Panc1 (cell line): ENCODE measurements around the gene QARS1. TPM values are rescaled to one million over a fixed set of nuclear protein-coding genes. Genes with fewer than 3 reads are reported as not detected.

Experiments
- ATAC-seq: fragments of 200-7000 bp; cut with Tn5 transposase; 2 replicates; pipeline ENCODE4 v1.9.1; 2020; ENCODE audit warnings: mild to moderate bottlenecking, moderate library complexity
- BruUV-seq: library from RNA; stranded (reverse); fragments of 400-500 nt; replicated peaks from 2 replicates; lab custom pipeline; 2021; lab: Mats Ljungman, UMichigan
- CTCF ChIA-PET: fragments of 300-600 bp; sonication (Branson Sonifier 250); formaldehyde crosslinking; loops from one replicate; lab custom pipeline; 2022; ENCODE audit warnings: antibody characterized with exemption; lab: Charles Lee
- POLR2A ChIA-PET: fragments of 300-600 bp; sonication (Branson Sonifier 250); formaldehyde crosslinking; loops from one replicate; lab custom pipeline; 2022; ENCODE audit warnings: antibody characterized with exemption; lab: Charles Lee
- DNase-seq: peaks from one replicate; pipeline ENCODE4 v3.0.0-alpha.2; 2010; ENCODE audit warnings: low read depth, low spot score
- H3K27ac ChIP-seq: 2 replicates; pipeline ENCODE4 v1.5.1; 2011; ENCODE audit warnings: mild to moderate bottlenecking, low read length, inconsistent platforms
- H3K27me3 ChIP-seq: fragments of 200-500 bp; sonication (Bioruptor generic); 2 replicates; pipeline ENCODE4 v1.6.0; 2014; ENCODE audit warnings: low read length, inconsistent platforms; ENCODE audit not compliant: control insufficient read depth, insufficient read depth
- H3K36me3 ChIP-seq: fragments of 200-500 bp; sonication (Bioruptor generic); 2 replicates; pipeline ENCODE4 v1.5.1; 2014; ENCODE audit warnings: inconsistent platforms, mild to moderate bottlenecking, low read length, moderate library complexity; ENCODE audit not compliant: control insufficient read depth, insufficient read depth
- H3K4me1 ChIP-seq: 2 replicates; pipeline ENCODE4 v1.5.1; 2011; ENCODE audit warnings: inconsistent platforms, mild to moderate bottlenecking, low read length, moderate library complexity; ENCODE audit not compliant: control insufficient read depth, insufficient read depth
- H3K4me3 ChIP-seq, 2 experiments: 2 replicates each; pipeline ENCODE4 v1.5.1; 2011 to 2012; ENCODE audit warnings: low read depth in 2 of 2, low read length in 2 of 2, mild to moderate bottlenecking in 2 of 2, inconsistent platforms in 1 of 2, moderate library complexity in 1 of 2
- H3K9me3 ChIP-seq: fragments of 200-500 bp; sonication (Bioruptor generic); 2 replicates; pipeline ENCODE4 v1.5.1; 2014; ENCODE audit warnings: low read depth, mild to moderate bottlenecking, inconsistent platforms, low read length, moderate library complexity; ENCODE audit not compliant: control insufficient read depth, insufficient read depth
- POLR2AphosphoS5 ChIP-seq: IDR thresholded peaks from 2 replicates; pipeline ENCODE4 v1.6.1; 2012; ENCODE audit warnings: mild to moderate bottlenecking, low read depth, low read length, moderate library complexity
- SIN3A ChIP-seq: IDR thresholded peaks from 2 replicates; pipeline ENCODE4 v1.6.1; 2012; ENCODE audit warnings: low read depth, mild to moderate bottlenecking, low read length, moderate library complexity, borderline replicate concordance; ENCODE audit not compliant: insufficient read depth
- TCF7L2 ChIP-seq: IDR thresholded peaks from 2 replicates; pipeline ENCODE4 v1.6.1; 2011; ENCODE audit warnings: mild to moderate bottlenecking, low read depth, low read length, inconsistent platforms
- in situ Hi-C: cut with HindIII; loops from 2 replicates; pipeline ENCODE4 v1.10.0; 2016; ENCODE audit warnings: low sequenced_read_pairs, low pct_unique_long_range_greater_than_20kb
- intact Hi-C: fragments of 100-400 bp; cut with micrococcal nuclease; formaldehyde crosslinking; loops from one replicate; pipeline ENCODE4 v1.10.0; 2022; ENCODE audit not compliant: unreplicated experiment
- total RNA-seq: library from RNA; stranded (reverse); gene quantifications from one replicate; pipeline ENCODE4 v1.2.1, GENCODE V29; 2021; ENCODE audit not compliant: unreplicated experiment
- TF ChIP-seq, protein P1 (sequence below): fragments of 450-650 bp; IDR thresholded peaks from 2 replicates; pipeline ENCODE4 v1.5.1; 2017; ENCODE audit warnings: mild to moderate bottlenecking
- TF ChIP-seq, protein P2 (sequence below), 2 experiments: IDR thresholded peaks; 2 replicates each; pipeline ENCODE4 v1.6.1; 2011 to 2012; ENCODE audit warnings: low read depth in 2 of 2, control low read depth in 1 of 2, low read length in 1 of 2, mild to moderate bottlenecking in 1 of 2, moderate library complexity in 1 of 2; ENCODE audit not compliant: insufficient read depth in 1 of 2

QARS1 gene
- total RNA-seq, 1 experiment from 2014 or later = 186 TPM

DNA sequence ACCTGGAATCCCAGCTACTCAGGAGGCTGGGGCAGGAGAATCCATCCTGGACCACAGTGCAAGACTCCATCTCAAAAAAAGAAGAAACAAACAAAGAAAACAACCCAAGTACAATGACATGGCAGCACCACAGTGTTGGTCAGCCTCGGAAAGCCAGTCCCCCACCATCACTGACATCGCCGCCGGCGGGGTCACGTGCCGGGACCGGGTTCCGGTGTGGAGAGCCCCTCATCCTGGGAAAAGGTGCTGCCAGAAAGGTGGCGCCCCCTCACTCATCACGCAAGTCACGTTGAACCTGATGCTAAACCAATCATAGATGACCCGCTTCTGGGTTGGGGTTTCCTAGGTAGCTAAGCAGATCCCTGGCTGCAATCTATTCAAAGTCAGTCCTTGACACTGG is 28.4 kb downstream of the QARS1 start:
- intact Hi-C loops = no loop called here
- H3K36me3 ChIP-seq = peaks cover 17% of the 10 kb centered on the region
- H3K9me3 ChIP-seq = no peaks in the 10 kb centered on the region
- no peak for DNase-seq
- ChIA-PET POLR2A (no interaction called here), CTCF (no interaction called here)
- no peaks in the 10 kb centered on the region for H3K27me3 ChIP-seq
- H3K27ac ChIP-seq = no peak overlapping the region
- no peak for TF ChIP-seq POLR2AphosphoS5
- TF ChIP-seq, protein P1, sequence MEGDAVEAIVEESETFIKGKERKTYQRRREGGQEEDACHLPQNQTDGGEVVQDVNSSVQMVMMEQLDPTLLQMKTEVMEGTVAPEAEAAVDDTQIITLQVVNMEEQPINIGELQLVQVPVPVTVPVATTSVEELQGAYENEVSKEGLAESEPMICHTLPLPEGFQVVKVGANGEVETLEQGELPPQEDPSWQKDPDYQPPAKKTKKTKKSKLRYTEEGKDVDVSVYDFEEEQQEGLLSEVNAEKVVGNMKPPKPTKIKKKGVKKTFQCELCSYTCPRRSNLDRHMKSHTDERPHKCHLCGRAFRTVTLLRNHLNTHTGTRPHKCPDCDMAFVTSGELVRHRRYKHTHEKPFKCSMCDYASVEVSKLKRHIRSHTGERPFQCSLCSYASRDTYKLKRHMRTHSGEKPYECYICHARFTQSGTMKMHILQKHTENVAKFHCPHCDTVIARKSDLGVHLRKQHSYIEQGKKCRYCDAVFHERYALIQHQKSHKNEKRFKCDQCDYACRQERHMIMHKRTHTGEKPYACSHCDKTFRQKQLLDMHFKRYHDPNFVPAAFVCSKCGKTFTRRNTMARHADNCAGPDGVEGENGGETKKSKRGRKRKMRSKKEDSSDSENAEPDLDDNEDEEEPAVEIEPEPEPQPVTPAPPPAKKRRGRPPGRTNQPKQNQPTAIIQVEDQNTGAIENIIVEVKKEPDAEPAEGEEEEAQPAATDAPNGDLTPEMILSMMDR = no peak
- TF ChIP-seq, protein P2, sequence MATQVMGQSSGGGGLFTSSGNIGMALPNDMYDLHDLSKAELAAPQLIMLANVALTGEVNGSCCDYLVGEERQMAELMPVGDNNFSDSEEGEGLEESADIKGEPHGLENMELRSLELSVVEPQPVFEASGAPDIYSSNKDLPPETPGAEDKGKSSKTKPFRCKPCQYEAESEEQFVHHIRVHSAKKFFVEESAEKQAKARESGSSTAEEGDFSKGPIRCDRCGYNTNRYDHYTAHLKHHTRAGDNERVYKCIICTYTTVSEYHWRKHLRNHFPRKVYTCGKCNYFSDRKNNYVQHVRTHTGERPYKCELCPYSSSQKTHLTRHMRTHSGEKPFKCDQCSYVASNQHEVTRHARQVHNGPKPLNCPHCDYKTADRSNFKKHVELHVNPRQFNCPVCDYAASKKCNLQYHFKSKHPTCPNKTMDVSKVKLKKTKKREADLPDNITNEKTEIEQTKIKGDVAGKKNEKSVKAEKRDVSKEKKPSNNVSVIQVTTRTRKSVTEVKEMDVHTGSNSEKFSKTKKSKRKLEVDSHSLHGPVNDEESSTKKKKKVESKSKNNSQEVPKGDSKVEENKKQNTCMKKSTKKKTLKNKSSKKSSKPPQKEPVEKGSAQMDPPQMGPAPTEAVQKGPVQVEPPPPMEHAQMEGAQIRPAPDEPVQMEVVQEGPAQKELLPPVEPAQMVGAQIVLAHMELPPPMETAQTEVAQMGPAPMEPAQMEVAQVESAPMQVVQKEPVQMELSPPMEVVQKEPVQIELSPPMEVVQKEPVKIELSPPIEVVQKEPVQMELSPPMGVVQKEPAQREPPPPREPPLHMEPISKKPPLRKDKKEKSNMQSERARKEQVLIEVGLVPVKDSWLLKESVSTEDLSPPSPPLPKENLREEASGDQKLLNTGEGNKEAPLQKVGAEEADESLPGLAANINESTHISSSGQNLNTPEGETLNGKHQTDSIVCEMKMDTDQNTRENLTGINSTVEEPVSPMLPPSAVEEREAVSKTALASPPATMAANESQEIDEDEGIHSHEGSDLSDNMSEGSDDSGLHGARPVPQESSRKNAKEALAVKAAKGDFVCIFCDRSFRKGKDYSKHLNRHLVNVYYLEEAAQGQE (IDR thresholded peaks at IDR 0.05; ENCODE audit: insufficient read depth in 1 of 2, low read depth in 2 of 2, low read length in 1 of 2) = no peak
- TF ChIP-seq SIN3A = no peak
- no peak for TF ChIP-seq TCF7L2
- H3K4me3 ChIP-seq = no peak overlapping the region
- H3K4me1 ChIP-seq = no peaks in the 10 kb centered on the region
- no TSS peak for BruUV-seq
- no peak for ATAC-seq
- in situ Hi-C loops = no loop called here

DNA sequence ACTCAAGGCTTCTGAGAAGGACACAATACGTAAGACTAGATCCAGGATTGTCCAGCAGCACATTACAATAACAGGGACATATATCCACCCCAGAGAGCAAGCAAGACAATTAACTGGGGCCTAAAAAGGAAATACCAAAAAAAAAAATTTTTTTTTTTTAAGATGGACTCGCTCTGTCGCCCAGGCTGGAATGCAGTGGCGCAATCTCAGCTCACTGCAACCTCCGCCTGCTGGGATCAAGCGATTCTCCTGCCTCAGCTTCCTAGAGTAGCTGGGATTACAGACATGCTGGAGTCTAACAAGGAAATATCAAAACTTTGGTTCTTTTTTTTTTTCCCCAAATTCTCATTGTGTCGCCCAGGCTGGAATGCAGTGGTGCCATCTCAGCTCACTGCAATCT is 46.5 kb downstream of the QARS1 start:
- ATAC-seq (no peak), DNase-seq (no peak)
- Histone ChIP-seq H3K36me3 (peaks cover 3% of the 10 kb centered on the region), H3K27ac (no peak overlapping the region), H3K4me1 (no peaks in the 10 kb centered on the region), H3K4me3 (no peak overlapping the region), H3K9me3 (no peaks in the 10 kb centered on the region), H3K27me3 (no peaks in the 10 kb centered on the region)
- POLR2A ChIA-PET = no interaction called here
- intact Hi-C loops (no loop called here), in situ Hi-C loops (no loop called here)
- CTCF ChIA-PET = no interaction called here
- BruUV-seq = no TSS peak
- TF ChIP-seq, protein P2 (IDR thresholded peaks at IDR 0.05; ENCODE audit: insufficient read depth in 1 of 2, low read depth in 2 of 2, low read length in 1 of 2) = no peak
- TF ChIP-seq SIN3A = no peak
- TF ChIP-seq, protein P1 = no peak
- no peak for TF ChIP-seq POLR2AphosphoS5
- TF ChIP-seq TCF7L2 = no peak
